Body of pancreas (tissue), 4 donors: ENCODE results near the gene APCDD1L. TPM values are rescaled to one million over a fixed set of nuclear protein-coding genes. Genes with fewer than 3 reads are reported as not detected.

Source experiments
- ATAC-seq: fragments of 150-250 bp; one replicate; pipeline ENCODE4 v1.9.1; 2016
- DNase-seq, 4 donors: peaks; one replicate each; pipeline ENCODE4 v3.0.0-alpha.2; 2019
- H3K27ac ChIP-seq, 4 donors: fragments of 200-600 bp; sonication (generic); 1 replicate in 3 of 4; 2 replicates in 1 of 4; pipeline versions ENCODE4 v1.5.1 to v1.6.1; 2016 to 2019; ENCODE audit warnings: mild to moderate bottlenecking in 1 of 4, mixed read lengths in 1 of 4, moderate library complexity in 1 of 4
- H3K27me3 ChIP-seq, 2 donors: fragments of 200-600 bp; sonication (generic); one replicate each; pipeline ENCODE4 v1.6.0; 2016; ENCODE audit warnings: mild to moderate bottlenecking in 1 of 2
- H3K36me3 ChIP-seq, 2 donors: fragments of 200-600 bp; sonication (generic); replicated peaks in 1 of 2; 2 replicates each; pipeline ENCODE4 v1.5.1; 2016; ENCODE audit warnings: low read depth in 2 of 2; ENCODE audit not compliant: insufficient read depth in 1 of 2
- H3K4me1 ChIP-seq: fragments of 200-600 bp; sonication (generic); one replicate; pipeline ENCODE4 v1.6.0; 2016
- H3K4me3 ChIP-seq, 2 donors: fragments of 200-600 bp; sonication (generic); 1 replicate in 1 of 2; 2 replicates in 1 of 2; pipeline ENCODE4 v1.5.1; 2016 to 2019
- H3K9me3 ChIP-seq, 3 donors: fragments of 200-600 bp; sonication (generic); 1 replicate in 2 of 3; 2 replicates in 1 of 3; pipeline ENCODE4 v1.5.1; 2016
- POLR2A ChIP-seq, 3 donors: fragments of 450-650 bp; IDR thresholded peaks; one replicate each; pipeline ENCODE4 v1.6.1; 2016; ENCODE audit warnings: antibody characterized with exemption in 3 of 3, mild to moderate bottlenecking in 2 of 3
- WGBS, 2 donors: methylation state at CpG; one replicate each; pipeline ENCODE4 v1.1.5; 2017; 5-methylcytosine and 5-hydroxymethylcytosine counted together
- intact Hi-C: fragments of 100-400 bp; cut with DNase I; formaldehyde crosslinking; loops from one replicate; pipeline ENCODE4 v1.15.1; 2023
- total RNA-seq, 2 donors: library from RNA; depleted of rRNA; stranded (reverse); fragments of >200 nt; gene quantifications; one replicate each; pipeline ENCODE4 v1.1.0, GENCODE V29; 2016
- TF ChIP-seq, protein P1 (sequence below), 7 experiments: fragments of 450-650 bp in 4 of 7; fragments of 200-600 bp in 3 of 7; sonication (generic) in 3 of 7; IDR thresholded peaks; one replicate each; pipeline ENCODE4 v1.5.1; 2016 to 2019; ENCODE audit warnings: antibody characterized with exemption in 7 of 7

The APCDD1L gene
- total RNA-seq, 2 donors from 2014 or later = 1.3 TPM; not detected in 1

DNA sequence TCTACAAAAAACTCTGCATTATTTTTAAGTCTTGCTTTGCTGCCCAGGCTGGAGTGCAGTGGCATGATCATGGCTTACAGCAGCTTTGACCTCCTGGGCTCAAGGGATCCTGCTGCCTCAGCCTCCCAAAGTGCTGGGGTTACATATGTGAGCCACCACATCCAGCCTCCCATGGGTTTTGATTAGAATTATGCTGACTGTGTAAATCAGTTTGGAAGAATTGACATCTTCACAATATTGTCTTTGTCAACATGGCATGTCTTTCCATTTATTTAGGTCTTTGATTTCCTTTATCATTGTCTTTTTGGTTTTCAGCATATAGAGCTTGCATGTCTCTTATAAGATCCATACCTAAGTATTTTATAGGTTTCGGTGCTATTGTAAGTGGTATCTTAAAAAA is 13.2 kb upstream of the APCDD1L start:
- TF ChIP-seq, protein P1, sequence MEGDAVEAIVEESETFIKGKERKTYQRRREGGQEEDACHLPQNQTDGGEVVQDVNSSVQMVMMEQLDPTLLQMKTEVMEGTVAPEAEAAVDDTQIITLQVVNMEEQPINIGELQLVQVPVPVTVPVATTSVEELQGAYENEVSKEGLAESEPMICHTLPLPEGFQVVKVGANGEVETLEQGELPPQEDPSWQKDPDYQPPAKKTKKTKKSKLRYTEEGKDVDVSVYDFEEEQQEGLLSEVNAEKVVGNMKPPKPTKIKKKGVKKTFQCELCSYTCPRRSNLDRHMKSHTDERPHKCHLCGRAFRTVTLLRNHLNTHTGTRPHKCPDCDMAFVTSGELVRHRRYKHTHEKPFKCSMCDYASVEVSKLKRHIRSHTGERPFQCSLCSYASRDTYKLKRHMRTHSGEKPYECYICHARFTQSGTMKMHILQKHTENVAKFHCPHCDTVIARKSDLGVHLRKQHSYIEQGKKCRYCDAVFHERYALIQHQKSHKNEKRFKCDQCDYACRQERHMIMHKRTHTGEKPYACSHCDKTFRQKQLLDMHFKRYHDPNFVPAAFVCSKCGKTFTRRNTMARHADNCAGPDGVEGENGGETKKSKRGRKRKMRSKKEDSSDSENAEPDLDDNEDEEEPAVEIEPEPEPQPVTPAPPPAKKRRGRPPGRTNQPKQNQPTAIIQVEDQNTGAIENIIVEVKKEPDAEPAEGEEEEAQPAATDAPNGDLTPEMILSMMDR (IDR thresholded peaks at IDR 0.05) = no peak
- TF ChIP-seq POLR2A (IDR thresholded peaks at IDR 0.05) = no peak
- DNase-seq (no peak), ATAC-seq (no peak)
- no peaks in the 10 kb centered on the region for H3K27me3 ChIP-seq
- H3K4me1 ChIP-seq = no peaks in the 10 kb centered on the region
- no peaks in the 10 kb centered on the region for H3K9me3 ChIP-seq
- no peaks in the 10 kb centered on the region for H3K36me3 ChIP-seq
- H3K27ac ChIP-seq = no peak overlapping the region
- WGBS, 2 donors = 84 to 92% methylated on average over 1 of the region's 1 CpG
- intact Hi-C loops = no loop called here
- no peak overlapping the region for H3K4me3 ChIP-seq

DNA sequence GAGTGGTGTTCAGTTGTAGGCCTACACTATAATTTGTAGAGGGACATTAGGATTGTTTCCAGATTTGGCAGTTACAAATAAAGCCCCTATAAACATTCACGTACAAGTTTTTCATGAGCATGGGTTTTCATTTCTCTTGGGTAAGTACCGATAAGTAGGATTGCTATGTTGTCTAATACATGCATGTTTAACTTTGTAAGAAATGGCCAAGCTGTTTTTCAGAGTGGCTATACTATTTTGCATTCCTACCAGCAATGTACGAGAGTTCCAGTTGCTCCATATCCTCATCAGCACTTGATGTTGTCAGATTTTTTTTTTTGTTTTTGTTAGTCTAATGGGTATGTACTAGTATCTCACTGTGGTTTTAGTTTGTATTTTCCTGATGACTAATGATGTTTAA is 11.2 kb upstream of the APCDD1L start:
- TF ChIP-seq, protein P1 (IDR thresholded peaks at IDR 0.05) = no peak
- no peak for TF ChIP-seq POLR2A (IDR thresholded peaks at IDR 0.05)
- Histone ChIP-seq H3K4me1 (no peaks in the 10 kb centered on the region), H3K4me3 (no peak overlapping the region), H3K36me3 (no peaks in the 10 kb centered on the region), H3K27ac (no peak overlapping the region), H3K9me3 (no peaks in the 10 kb centered on the region), H3K27me3 (no peaks in the 10 kb centered on the region)
- DNase-seq (no peak), ATAC-seq (no peak)
- WGBS, 2 donors = 75 to 87% methylated on average over 3 of the region's 3 CpGs
- intact Hi-C loops = no loop called here

DNA sequence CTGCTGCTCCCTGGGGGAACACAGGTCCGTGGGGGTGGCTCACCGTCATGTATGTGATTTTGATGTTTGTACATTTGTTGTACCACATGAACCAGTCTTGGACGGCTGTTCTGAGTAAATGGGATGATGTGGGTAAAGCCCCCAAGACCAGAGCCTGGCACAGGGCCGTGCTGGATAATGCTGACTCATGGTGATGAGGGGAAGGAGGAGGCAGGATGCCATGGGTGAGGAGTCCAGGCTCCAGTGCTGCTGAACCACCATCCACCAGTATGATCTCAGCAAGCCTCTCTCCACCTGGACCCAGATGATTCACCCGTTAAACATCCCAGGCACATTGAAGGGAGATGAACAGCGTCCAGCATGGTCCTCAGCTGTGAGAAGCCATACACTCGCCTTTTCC is 9.6 kb upstream of the APCDD1L start:
- Histone ChIP-seq H3K4me1 (no peaks in the 10 kb centered on the region), H3K9me3 (no peaks in the 10 kb centered on the region), H3K36me3 (no peaks in the 10 kb centered on the region), H3K27me3 (no peaks in the 10 kb centered on the region), H3K27ac (no peak overlapping the region), H3K4me3 (no peak overlapping the region)
- intact Hi-C loops = no loop called here
- WGBS, 2 donors = 59 to 71% methylated on average over 7 of the region's 7 CpGs
- DNase-seq = no peak
- no peak for ATAC-seq
- TF ChIP-seq, protein P1 (IDR thresholded peaks at IDR 0.05) = no peak
- no peak for TF ChIP-seq POLR2A (IDR thresholded peaks at IDR 0.05)

DNA sequence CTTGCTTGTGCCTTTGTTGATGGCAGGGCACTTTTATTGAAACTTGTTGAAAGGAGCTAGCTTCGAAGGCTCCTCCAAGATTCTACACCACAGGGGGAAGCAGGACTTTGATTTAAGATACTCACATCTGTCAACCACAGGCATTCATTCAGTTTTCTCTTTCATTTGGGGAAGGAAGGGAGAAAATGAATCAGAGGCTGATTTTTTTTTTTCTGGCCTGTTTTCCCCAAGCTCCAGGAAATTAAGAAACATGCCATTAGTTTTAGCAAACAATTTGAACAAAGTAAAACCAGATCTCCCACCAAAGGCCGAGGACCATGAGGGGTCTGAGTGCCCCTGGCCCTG is 8.7 kb upstream of the APCDD1L start:
- DNase-seq (no peak), ATAC-seq (no peak)
- H3K36me3 ChIP-seq = no peaks in the 10 kb centered on the region
- TF ChIP-seq POLR2A (IDR thresholded peaks at IDR 0.05) = no peak
- TF ChIP-seq, protein P1 (IDR thresholded peaks at IDR 0.05) = no peak
- intact Hi-C loops = no loop called here
- no peaks in the 10 kb centered on the region for H3K9me3 ChIP-seq
- 44 to 63% methylated on average over 2 of the region's 2 CpGs for WGBS, 2 donors
- no peaks in the 10 kb centered on the region for H3K4me1 ChIP-seq
- H3K27ac ChIP-seq = no peak overlapping the region
- H3K27me3 ChIP-seq = no peaks in the 10 kb centered on the region
- H3K4me3 ChIP-seq = no peak overlapping the region

DNA sequence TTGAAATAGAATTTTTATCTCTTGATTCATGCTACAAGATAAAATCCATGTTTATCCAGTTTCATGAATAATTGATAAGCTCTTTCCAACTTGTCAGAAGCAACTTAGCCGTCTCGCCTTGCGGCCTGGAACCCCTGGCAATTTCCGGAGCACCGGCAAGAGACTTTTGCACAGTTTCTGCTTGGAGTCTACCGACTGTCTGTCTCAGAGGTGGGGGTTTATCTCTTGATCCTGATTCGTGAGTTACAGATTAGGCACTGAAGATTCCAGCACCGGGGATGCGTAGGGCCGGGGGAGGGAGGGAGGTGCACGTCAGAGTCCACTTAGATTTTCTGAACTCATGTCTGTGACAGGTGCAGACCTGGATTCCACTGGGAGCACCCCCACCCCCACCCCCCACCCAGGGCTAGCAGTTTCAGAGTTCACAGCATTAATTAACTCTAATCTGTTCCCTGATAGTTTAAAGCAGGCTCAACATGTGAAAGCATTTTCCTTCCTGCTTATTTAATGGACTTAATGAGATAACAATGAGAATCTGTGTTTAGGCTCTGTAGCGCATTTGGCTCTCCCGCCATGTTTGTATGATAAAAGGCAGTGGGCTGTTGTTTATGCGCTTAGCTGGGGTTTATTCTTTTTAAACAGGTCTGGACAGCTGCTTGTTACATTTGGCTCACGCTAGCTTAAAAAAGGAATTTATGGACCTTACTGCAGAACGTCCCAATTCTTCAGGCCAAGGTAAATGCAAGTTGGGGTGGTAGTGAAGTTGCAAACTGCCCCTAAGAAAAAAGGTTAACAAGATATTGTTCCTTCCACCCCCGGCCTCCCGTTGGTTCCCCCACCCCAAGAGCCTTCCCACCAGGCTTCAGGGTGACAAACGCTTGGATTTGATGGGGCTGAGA is 8.1 kb upstream of the APCDD1L start:
- Histone ChIP-seq H3K27me3 (no peaks in the 10 kb centered on the region), H3K4me1 (no peaks in the 10 kb centered on the region), H3K9me3 (no peaks in the 10 kb centered on the region), H3K4me3 (no peak overlapping the region), H3K27ac (no peak overlapping the region), H3K36me3 (no peaks in the 10 kb centered on the region)
- WGBS, 2 donors = 23 to 25% methylated on average over 19 of the region's 19 CpGs
- no peak for TF ChIP-seq POLR2A (IDR thresholded peaks at IDR 0.05)
- TF ChIP-seq, protein P1 (IDR thresholded peaks at IDR 0.05) = no peak
- intact Hi-C loops = no loop called here
- no peak for DNase-seq
- no peak for ATAC-seq
